PC-3 (cell line): Measurements from ENCODE around the gene NTM. TPM values are rescaled to one million over a fixed set of nuclear protein-coding genes. Genes with fewer than 3 reads are reported as not detected.

Source experiments
- ATAC-seq: fragments of 200-7000 bp; cut with Tn5 transposase; 2 replicates; pipeline ENCODE4 v1.9.1; 2020; ENCODE audit warnings: mild to moderate bottlenecking, moderate library complexity
- BruUV-seq: library from RNA; stranded (reverse); fragments of 400-500 nt; replicated peaks from 2 replicates; lab custom pipeline; 2021; lab: Mats Ljungman, UMichigan
- CTCF ChIA-PET: fragments of 300-600 bp; sonication (Branson Sonifier 250); formaldehyde crosslinking; loops from one replicate; lab custom pipeline; 2022; ENCODE audit warnings: antibody characterized with exemption; lab: Charles Lee
- POLR2A ChIA-PET: fragments of 300-600 bp; sonication (Branson Sonifier 250); formaldehyde crosslinking; loops from one replicate; lab custom pipeline; 2022; ENCODE audit warnings: antibody characterized with exemption; ENCODE audit not compliant: unreplicated experiment; lab: Charles Lee
- DNase-seq: peaks from one replicate; pipeline ENCODE4 v3.0.0-alpha.2; 2015
- H2AFZ ChIP-seq: fragments of 300-600 bp; sonication (generic); 2 replicates; pipeline ENCODE4 v1.6.0; 2016; ENCODE audit warnings: antibody characterized with exemption, low read length
- H3F3A ChIP-seq: fragments of 300-600 bp; sonication (generic); one replicate; pipeline ENCODE4 v1.6.0; 2017; ENCODE audit warnings: antibody characterized with exemption, low read length, control low read depth, mild to moderate bottlenecking; ENCODE audit not compliant: unreplicated experiment
- H3K27ac ChIP-seq: fragments of 300-600 bp; sonication (generic); 2 replicates; pipeline ENCODE4 v1.5.1; 2016; ENCODE audit warnings: mild to moderate bottlenecking, low read length
- H3K27me3 ChIP-seq: fragments of 300-600 bp; sonication (generic); 2 replicates; pipeline ENCODE4 v1.6.1; 2016; ENCODE audit warnings: low read length, mixed read lengths
- H3K36me3 ChIP-seq: fragments of 300-600 bp; sonication (generic); 2 replicates; pipeline ENCODE4 v1.6.1; 2016; ENCODE audit warnings: low read depth, mixed run types, low read length, mixed read lengths
- H3K4me1 ChIP-seq: fragments of 300-600 bp; sonication (generic); 2 replicates; pipeline ENCODE4 v1.5.1; 2016; ENCODE audit warnings: low read length; ENCODE audit not compliant: insufficient read depth
- H3K4me2 ChIP-seq: fragments of 300-600 bp; sonication (generic); 2 replicates; pipeline ENCODE4 v1.6.0; 2016; ENCODE audit warnings: low read length
- H3K4me3 ChIP-seq: fragments of 300-600 bp; sonication (generic); 2 replicates; pipeline ENCODE4 v1.5.1; 2016; ENCODE audit warnings: mild to moderate bottlenecking, low read length, mixed read lengths
- H3K79me2 ChIP-seq: fragments of 300-600 bp; sonication (generic); 2 replicates; pipeline ENCODE4 v1.6.1; 2017; ENCODE audit warnings: low read length, mixed read lengths
- H3K9ac ChIP-seq: fragments of 300-600 bp; sonication (generic); 2 replicates; pipeline ENCODE4 v1.6.0; 2016; ENCODE audit warnings: mild to moderate bottlenecking, low read length
- H3K9me2 ChIP-seq: fragments of 300-600 bp; sonication (generic); replicated peaks from 2 replicates; pipeline ENCODE4 v1.6.1; 2016; ENCODE audit warnings: mixed run types, low read length, mixed read lengths
- H3K9me3 ChIP-seq: fragments of 300-600 bp; sonication (generic); 2 replicates; pipeline ENCODE4 v1.6.1; 2016; ENCODE audit warnings: low read length, mixed read lengths
- H4K20me1 ChIP-seq: fragments of 300-600 bp; sonication (generic); 2 replicates; pipeline ENCODE4 v1.6.1; 2016; ENCODE audit warnings: low read length, mixed read lengths
- EZH2 ChIP-seq: fragments of 300-600 bp; sonication (generic); IDR thresholded peaks from one replicate; pipeline ENCODE4 v1.6.1; 2017; ENCODE audit warnings: antibody characterized with exemption, mild to moderate bottlenecking, low read length; ENCODE audit not compliant: unreplicated experiment
- EZH2phosphoT487 ChIP-seq: fragments of 300-600 bp; sonication (generic); IDR thresholded peaks from 2 replicates; pipeline ENCODE4 v1.6.1; 2018; ENCODE audit warnings: mild to moderate bottlenecking, antibody characterized with exemption, low read length, borderline replicate concordance
- intact Hi-C: fragments of 100-400 bp; cut with micrococcal nuclease; formaldehyde crosslinking; loops from 2 replicates; pipeline ENCODE4 v1.9.0; 2023
- total RNA-seq: library from RNA; depleted of rRNA; stranded (reverse); fragments of >200 nt; gene quantifications from 2 replicates; pipeline ENCODE4 v1.2.3, GENCODE V29; 2014
- TF ChIP-seq, protein P1 (sequence below): fragments of 300-600 bp; sonication (generic); conservative IDR thresholded peaks from 2 replicates; pipeline ENCODE4 v1.5.1; 2017; ENCODE audit warnings: antibody characterized with exemption, low read depth, mild to moderate bottlenecking, low read length

The NTM gene
- total RNA-seq, 1 experiment from 2014 or later: not detected

DNA sequence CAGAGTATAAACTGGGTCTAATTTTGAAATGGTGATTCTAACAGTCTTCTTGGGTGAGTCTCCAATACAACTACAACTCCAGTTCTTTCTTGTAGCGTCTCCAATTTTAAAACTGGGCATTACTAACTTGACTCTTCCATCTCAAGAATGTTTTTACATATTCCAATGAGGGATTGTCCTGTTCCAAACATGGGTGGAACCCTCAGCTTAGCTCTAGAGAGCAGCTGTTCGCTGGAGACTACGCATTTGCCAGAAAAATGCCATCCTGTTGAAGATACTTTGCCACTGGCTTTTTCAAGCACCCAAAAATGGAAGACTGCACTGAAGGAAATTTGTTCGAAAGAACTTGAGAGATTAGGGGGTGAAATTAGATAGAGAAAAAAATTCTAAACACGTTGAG is 870.0 kb downstream of the NTM start:
- no peak for ATAC-seq
- intact Hi-C loops: no loop called here

DNA sequence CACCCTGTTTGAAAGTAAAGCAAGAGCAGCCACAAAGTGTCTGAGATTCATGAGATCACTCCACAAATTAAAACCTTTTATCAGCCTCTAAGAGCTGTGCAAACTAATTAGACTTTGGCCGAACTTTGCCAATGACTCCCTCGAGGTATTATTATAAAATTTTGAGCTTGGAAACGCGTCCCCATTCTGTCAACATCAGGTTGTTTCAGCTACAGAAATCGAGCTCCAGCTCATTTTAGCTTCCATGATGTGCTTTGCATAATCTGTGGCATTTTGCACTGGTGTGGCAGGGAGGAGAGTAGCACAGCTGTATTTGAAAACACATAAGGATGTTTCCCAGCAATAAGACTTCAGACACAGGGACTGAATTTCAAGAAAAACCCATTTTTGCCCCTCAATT is 872.2 kb downstream of the NTM start:
- CTCF ChIA-PET: no interaction called here

More for the DNA sequence above, 870.0 kb downstream of the NTM start:
- TF ChIP-seq EZH2phosphoT487 (no peak), EZH2 (no peak)
- TF ChIP-seq, protein P1, sequence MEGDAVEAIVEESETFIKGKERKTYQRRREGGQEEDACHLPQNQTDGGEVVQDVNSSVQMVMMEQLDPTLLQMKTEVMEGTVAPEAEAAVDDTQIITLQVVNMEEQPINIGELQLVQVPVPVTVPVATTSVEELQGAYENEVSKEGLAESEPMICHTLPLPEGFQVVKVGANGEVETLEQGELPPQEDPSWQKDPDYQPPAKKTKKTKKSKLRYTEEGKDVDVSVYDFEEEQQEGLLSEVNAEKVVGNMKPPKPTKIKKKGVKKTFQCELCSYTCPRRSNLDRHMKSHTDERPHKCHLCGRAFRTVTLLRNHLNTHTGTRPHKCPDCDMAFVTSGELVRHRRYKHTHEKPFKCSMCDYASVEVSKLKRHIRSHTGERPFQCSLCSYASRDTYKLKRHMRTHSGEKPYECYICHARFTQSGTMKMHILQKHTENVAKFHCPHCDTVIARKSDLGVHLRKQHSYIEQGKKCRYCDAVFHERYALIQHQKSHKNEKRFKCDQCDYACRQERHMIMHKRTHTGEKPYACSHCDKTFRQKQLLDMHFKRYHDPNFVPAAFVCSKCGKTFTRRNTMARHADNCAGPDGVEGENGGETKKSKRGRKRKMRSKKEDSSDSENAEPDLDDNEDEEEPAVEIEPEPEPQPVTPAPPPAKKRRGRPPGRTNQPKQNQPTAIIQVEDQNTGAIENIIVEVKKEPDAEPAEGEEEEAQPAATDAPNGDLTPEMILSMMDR: no peak
- ChIA-PET CTCF (no interaction called here), POLR2A (no interaction called here)
- no peaks in the 10 kb centered on the region for H3K9me2 ChIP-seq
- no peaks in the 10 kb centered on the region for H3K36me3 ChIP-seq
- H3K27ac ChIP-seq: no peak overlapping the region
- peaks cover 8% of the 10 kb centered on the region; the same call in 1 of the 2 replicates for H3K9me3 ChIP-seq
- H2AFZ ChIP-seq: no peak overlapping the region
- H3K27me3 ChIP-seq: peaks cover 76% of the 10 kb centered on the region
- H4K20me1 ChIP-seq: no peaks in the 10 kb centered on the region
- H3K4me3 ChIP-seq: no peak overlapping the region
- DNase-seq: no peak
- H3K79me2 ChIP-seq: no peaks in the 10 kb centered on the region
- BruUV-seq: no TSS peak
- H3K4me1 ChIP-seq: no peaks in the 10 kb centered on the region
- H3F3A ChIP-seq: no peaks in the 10 kb centered on the region
- H3K9ac ChIP-seq: no peak overlapping the region
- H3K4me2 ChIP-seq: no peak overlapping the region

DNA sequence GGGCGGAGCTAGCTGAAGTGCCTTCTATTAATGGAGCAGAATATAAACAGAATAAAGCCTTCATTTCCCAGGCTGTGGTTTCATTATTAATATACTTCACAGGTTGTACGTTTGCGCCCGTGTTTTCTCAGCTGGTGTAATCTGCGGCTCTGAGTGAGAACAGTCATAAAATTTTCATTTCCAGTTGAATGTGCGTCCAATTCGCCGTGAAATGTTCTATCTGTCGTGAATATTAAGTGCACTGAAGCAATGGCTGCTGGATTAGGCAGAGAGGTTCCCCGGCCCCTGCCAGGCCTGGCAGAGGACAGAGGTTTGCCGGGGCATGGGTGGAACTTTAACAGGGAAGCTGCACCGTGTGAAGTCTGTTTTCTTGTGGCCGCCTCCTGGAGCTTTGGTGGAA is 874.4 kb downstream of the NTM start:
- no peak overlapping the region for H3K27ac ChIP-seq
- H3K36me3 ChIP-seq: no peaks in the 10 kb centered on the region
- no peak overlapping the region for H3K9ac ChIP-seq
- DNase-seq (no peak), ATAC-seq (no peak)
- no peak overlapping the region for H3K4me2 ChIP-seq
- ChIA-PET CTCF (no interaction called here), POLR2A (no interaction called here)
- H3K9me2 ChIP-seq: no peaks in the 10 kb centered on the region
- intact Hi-C loops: no loop called here
- peaks cover 71% of the 10 kb centered on the region for H3K27me3 ChIP-seq
- no TSS peak for BruUV-seq
- H3K4me1 ChIP-seq: no peaks in the 10 kb centered on the region
- no peaks in the 10 kb centered on the region for H3K79me2 ChIP-seq
- peaks cover 5% of the 10 kb centered on the region; the same call in 1 of the 2 replicates for H3K9me3 ChIP-seq
- H4K20me1 ChIP-seq: no peaks in the 10 kb centered on the region
- no peak overlapping the region for H2AFZ ChIP-seq
- no peak overlapping the region for H3K4me3 ChIP-seq
- H3F3A ChIP-seq: no peaks in the 10 kb centered on the region
- TF ChIP-seq EZH2phosphoT487 (no peak), EZH2 (no peak)
- TF ChIP-seq, protein P1: no peak

More for the DNA sequence above, 872.2 kb downstream of the NTM start:
- no peaks in the 10 kb centered on the region for H3F3A ChIP-seq
- peaks cover 8% of the 10 kb centered on the region; the same call in 1 of the 2 replicates for H3K9me3 ChIP-seq
- no peaks in the 10 kb centered on the region for H3K36me3 ChIP-seq
- intact Hi-C loops: no loop called here
- POLR2A ChIA-PET: no interaction called here
- H3K9me2 ChIP-seq: no peaks in the 10 kb centered on the region
- peaks cover 72% of the 10 kb centered on the region for H3K27me3 ChIP-seq
- TF ChIP-seq EZH2phosphoT487: no peak
- TF ChIP-seq, protein P1: no peak
- no peak for TF ChIP-seq EZH2
- no peak overlapping the region for H3K4me2 ChIP-seq
- H3K4me1 ChIP-seq: no peaks in the 10 kb centered on the region
- no peak overlapping the region for H3K27ac ChIP-seq
- no TSS peak for BruUV-seq
- H3K4me3 ChIP-seq: no peak overlapping the region
- no peaks in the 10 kb centered on the region for H4K20me1 ChIP-seq
- no peaks in the 10 kb centered on the region for H3K79me2 ChIP-seq
- H3K9ac ChIP-seq: no peak overlapping the region
- ATAC-seq (no peak), DNase-seq (no peak)
- H2AFZ ChIP-seq: no peak overlapping the region
